ENCODE data around the gene RNF217. TPM values are rescaled to one million over a fixed set of nuclear protein-coding genes. Genes with fewer than 3 reads are reported as not detected.

Gene RNF217
- total and polyA plus RNA-seq, 2 of the 13 experiments (the other 11 are each of a cell fraction or from before 2014, with no cell fraction given): 2.2 to 2.4 TPM

DNA sequence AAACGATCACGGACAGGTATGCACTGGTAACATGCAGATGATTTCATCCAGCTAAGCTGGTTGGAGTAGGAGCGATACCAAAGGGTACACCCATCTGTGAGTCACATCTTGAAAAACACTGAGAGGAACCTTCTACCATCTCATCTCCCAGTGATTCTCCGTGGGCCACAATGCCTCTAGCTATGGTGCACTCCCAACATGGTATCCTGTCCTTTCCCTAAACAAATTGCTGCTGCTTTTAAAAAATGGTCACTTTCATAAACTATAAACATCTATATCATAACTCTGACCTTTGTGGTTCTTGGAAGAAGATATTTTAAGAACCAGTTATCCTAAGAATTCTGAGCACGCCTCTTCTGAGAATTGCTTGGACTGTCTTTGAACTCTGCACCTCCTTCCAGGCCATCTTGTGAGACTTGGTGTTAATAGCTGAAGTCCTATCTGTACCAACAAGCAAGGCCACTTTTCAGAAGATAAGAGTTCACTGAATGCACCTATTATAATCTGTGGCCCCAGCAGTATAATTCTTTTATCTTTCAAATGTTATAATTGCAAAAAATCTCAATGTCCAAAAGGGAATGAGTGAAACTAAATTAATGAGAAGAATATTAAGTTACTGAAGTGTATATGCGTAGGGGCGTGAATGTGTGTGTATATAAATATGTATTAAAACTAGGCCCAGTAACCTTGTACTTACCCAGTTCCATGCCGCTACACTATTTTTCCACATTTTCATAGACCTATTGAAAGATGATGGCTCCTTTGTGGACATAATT lies 120.9 kb downstream of the RNF217 start:
- ChIA-PET POLR2A (no interaction called here), CTCF (ENCODE audit: low intra/inter-chr PET ratio, low total read pairs) (no interaction called here)
- Histone ChIP-seq H3K9ac (ENCODE audit: insufficient read depth, low read depth, low read length) (no peak overlapping the region), H3K27me3 (ENCODE audit: control insufficient read depth in 1 of 2, insufficient read depth in 2 of 2, low read length in 2 of 2) (no peaks in the 10 kb centered on the region), H3K27ac (ENCODE audit: extremely low read length, insufficient read depth, low read length) (no peak overlapping the region), H3K4me1 (ENCODE audit: insufficient read depth, low read length) (no peaks in the 10 kb centered on the region), H3K79me2 (ENCODE audit: insufficient read depth, low read length) (no peaks in the 10 kb centered on the region), H3K36me3 (replicated peaks in 1 of 2; ENCODE audit: control insufficient read depth in 1 of 2, insufficient read depth in 2 of 2, low read length in 2 of 2) (no peaks in the 10 kb centered on the region), H4K20me1 (ENCODE audit: insufficient read depth, low read length) (no peaks in the 10 kb centered on the region), H3K4me3 (replicated peaks in 1 of 3; ENCODE audit: insufficient read depth in 1 of 3, low read depth in 2 of 3, low read length in 3 of 3) (no peak overlapping the region), H3K9me3 (ENCODE audit: low read length) (no peaks in the 10 kb centered on the region), H3K4me2 (ENCODE audit: low read depth, low read length) (no peak overlapping the region), H2AFZ (ENCODE audit: low read length) (no peak overlapping the region)
- TF ChIP-seq BRD4 (CRISPR knock-in tag; IDR thresholded peaks at IDR 0.05): no peak
- TF ChIP-seq ATF7 (IDR thresholded peaks at IDR 0.05): no peak
- TF ChIP-seq ATF7 (CRISPR knock-in tag; IDR thresholded peaks at IDR 0.05): no peak
- no peak for TF ChIP-seq TCF12 (IDR thresholded peaks at IDR 0.05)
- no peak for TF ChIP-seq TCF12 (CRISPR knock-in tag; IDR thresholded peaks at IDR 0.05)
- TF ChIP-seq ZFP90 (CRISPR knock-in tag; IDR thresholded peaks at IDR 0.05; ENCODE audit: borderline replicate concordance): no peak
- TF ChIP-seq, protein P1, sequence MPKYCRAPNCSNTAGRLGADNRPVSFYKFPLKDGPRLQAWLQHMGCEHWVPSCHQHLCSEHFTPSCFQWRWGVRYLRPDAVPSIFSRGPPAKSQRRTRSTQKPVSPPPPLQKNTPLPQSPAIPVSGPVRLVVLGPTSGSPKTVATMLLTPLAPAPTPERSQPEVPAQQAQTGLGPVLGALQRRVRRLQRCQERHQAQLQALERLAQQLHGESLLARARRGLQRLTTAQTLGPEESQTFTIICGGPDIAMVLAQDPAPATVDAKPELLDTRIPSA (CRISPR knock-in tag; IDR thresholded peaks at IDR 0.05; ENCODE audit: borderline replicate concordance): no peak
- TF ChIP-seq, protein P2, sequence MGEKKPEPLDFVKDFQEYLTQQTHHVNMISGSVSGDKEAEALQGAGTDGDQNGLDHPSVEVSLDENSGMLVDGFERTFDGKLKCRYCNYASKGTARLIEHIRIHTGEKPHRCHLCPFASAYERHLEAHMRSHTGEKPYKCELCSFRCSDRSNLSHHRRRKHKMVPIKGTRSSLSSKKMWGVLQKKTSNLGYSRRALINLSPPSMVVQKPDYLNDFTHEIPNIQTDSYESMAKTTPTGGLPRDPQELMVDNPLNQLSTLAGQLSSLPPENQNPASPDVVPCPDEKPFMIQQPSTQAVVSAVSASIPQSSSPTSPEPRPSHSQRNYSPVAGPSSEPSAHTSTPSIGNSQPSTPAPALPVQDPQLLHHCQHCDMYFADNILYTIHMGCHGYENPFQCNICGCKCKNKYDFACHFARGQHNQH (CRISPR knock-in tag; IDR thresholded peaks at IDR 0.05): no peak
- TF ChIP-seq ZBTB3 (CRISPR knock-in tag; IDR thresholded peaks at IDR 0.05; ENCODE audit: borderline replicate concordance, low read depth): no peak
- TF ChIP-seq ZXDC (CRISPR knock-in tag; IDR thresholded peaks at IDR 0.05): no peak
- no peak for TF ChIP-seq ZNF577 (CRISPR knock-in tag; IDR thresholded peaks at IDR 0.05; ENCODE audit: borderline replicate concordance, low read depth)
- no peak for TF ChIP-seq CHCHD3 (CRISPR knock-in tag; IDR thresholded peaks at IDR 0.05)
- no peak for TF ChIP-seq SALL2 (CRISPR knock-in tag; IDR thresholded peaks at IDR 0.05)
- no peak for TF ChIP-seq REXO4 (CRISPR knock-in tag; IDR thresholded peaks at IDR 0.05; ENCODE audit: borderline replicate concordance)
- no peak for TF ChIP-seq POGZ (CRISPR knock-in tag; IDR thresholded peaks at IDR 0.05)
- no peak for TF ChIP-seq MAZ (IDR thresholded peaks at IDR 0.05; ENCODE audit: borderline replicate concordance, low read depth, low read length)
- TF ChIP-seq MAZ (CRISPR knock-in tag; IDR thresholded peaks at IDR 0.05; ENCODE audit: low read depth): no peak
- no peak for TF ChIP-seq ZNF335 (CRISPR knock-in tag; IDR thresholded peaks at IDR 0.05)
- TF ChIP-seq, protein P3, sequence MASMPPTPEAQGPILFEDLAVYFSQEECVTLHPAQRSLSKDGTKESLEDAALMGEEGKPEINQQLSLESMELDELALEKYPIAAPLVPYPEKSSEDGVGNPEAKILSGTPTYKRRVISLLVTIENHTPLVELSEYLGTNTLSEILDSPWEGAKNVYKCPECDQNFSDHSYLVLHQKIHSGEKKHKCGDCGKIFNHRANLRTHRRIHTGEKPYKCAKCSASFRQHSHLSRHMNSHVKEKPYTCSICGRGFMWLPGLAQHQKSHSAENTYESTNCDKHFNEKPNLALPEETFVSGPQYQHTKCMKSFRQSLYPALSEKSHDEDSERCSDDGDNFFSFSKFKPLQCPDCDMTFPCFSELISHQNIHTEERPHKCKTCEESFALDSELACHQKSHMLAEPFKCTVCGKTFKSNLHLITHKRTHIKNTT (CRISPR knock-in tag; IDR thresholded peaks at IDR 0.05): no peak
- in situ Hi-C loops (cut with HindIII; ENCODE audit: extremely low pct_ligation_motif_present, low pct_unique_long_range_greater_than_20kb): no loop called here
- intact Hi-C loops (cut with micrococcal nuclease; ENCODE audit: unreplicated experiment): loop anchor here (10.0 kb wide), 1 partner anchor 118 kb away; the partner anchor contains the start of gene RNF217
- no peak for FAIRE-seq
- ATAC-seq: no peak
- no peak for DNase-seq (ENCODE audit: low spot score)
- BruUV-seq (replicated peaks): no TSS peak
- WGBS (ENCODE audit: low lambda C conversion rate): 42% methylated on average over 8 of the region's 8 CpGs

Data from HepG2 (cell line).